ENCODE data around the gene RAB35. TPM values are rescaled to one million over a fixed set of nuclear protein-coding genes. Genes with fewer than 3 reads are reported as not detected.

Gene RAB35
- total and polyA plus RNA-seq, 11 donors, result 15.4 to 46.2 (median 26.4) TPM

DNA sequence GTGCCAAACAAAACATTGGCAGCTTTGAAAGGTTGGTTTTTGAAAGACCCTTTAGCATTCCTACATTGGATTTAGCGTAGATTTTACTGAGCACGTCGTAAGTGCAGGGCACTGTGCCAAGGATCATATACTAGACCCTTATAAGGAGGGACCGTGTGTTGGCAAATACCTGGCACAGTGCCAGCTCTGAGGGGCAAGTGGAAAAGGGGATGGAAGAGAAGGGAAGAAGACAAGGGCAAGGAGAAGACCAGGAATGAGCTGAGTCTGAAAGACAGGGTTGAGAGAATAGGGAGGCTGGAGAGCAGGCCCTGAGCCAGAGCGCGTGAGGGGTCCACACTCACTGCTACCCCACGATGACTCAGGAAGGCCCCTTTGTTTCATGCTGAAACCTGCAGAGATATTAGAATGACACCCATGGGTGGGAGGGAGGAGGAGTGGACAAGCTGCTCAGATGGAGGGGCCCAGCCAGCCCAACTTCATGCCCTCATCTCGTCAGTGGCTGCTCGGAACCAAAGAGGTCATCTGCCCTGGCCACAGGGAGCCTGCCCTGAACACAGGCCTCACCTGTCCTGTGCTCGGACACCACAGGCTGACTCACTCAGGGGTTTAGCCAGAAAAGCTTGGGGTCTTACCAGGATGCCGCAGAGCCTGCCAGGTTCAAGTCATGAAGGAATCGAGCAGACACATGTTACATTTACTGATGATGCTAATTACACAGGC, 25.0 kb downstream of the RAB35 start:
- 77 to 84% (median 80%) methylated on average over 12 of the region's 12 CpGs for WGBS, 4 donors
- peaks cover 0 to 49% (median 17%) of the 10 kb centered on the region in 9 donors for H3K36me3 ChIP-seq
- H3K4me3 ChIP-seq, result no peak overlapping the region
- no peaks in the 10 kb centered on the region for H3K27me3 ChIP-seq
- ATAC-seq (no peak), DNase-seq (peak in 1 of 5 donors; percentile 35)
- no peak overlapping the region for H3K27ac ChIP-seq
- no peaks in the 10 kb centered on the region for H3K9me3 ChIP-seq
- intact Hi-C loops (cut with DNase I), result no loop called here
- peaks cover 0 to 23% (median 8%) of the 10 kb centered on the region in 12 donors for H3K4me1 ChIP-seq
- TF ChIP-seq, protein P1, sequence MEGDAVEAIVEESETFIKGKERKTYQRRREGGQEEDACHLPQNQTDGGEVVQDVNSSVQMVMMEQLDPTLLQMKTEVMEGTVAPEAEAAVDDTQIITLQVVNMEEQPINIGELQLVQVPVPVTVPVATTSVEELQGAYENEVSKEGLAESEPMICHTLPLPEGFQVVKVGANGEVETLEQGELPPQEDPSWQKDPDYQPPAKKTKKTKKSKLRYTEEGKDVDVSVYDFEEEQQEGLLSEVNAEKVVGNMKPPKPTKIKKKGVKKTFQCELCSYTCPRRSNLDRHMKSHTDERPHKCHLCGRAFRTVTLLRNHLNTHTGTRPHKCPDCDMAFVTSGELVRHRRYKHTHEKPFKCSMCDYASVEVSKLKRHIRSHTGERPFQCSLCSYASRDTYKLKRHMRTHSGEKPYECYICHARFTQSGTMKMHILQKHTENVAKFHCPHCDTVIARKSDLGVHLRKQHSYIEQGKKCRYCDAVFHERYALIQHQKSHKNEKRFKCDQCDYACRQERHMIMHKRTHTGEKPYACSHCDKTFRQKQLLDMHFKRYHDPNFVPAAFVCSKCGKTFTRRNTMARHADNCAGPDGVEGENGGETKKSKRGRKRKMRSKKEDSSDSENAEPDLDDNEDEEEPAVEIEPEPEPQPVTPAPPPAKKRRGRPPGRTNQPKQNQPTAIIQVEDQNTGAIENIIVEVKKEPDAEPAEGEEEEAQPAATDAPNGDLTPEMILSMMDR (IDR thresholded peaks at IDR 0.05), result no peak
- no peak for TF ChIP-seq POLR2A (IDR thresholded peaks at IDR 0.05)

- Histone ChIP-seq H3K4me3 (no peak overlapping the region), H3K27ac (no peak overlapping the region), H3K4me1 (peaks cover 0 to 23% (median 8%) of the 10 kb centered on the region in 12 donors), H3K27me3 (no peaks in the 10 kb centered on the region), H3K9me3 (no peaks in the 10 kb centered on the region), H3K36me3 (peaks cover 0 to 42% (median 9%) of the 10 kb centered on the region in 9 donors)
- peak in 2 of 5 donors; percentile 20 to 63 for DNase-seq
- no peak for ATAC-seq
- 88 to 90% (median 89%) methylated on average over 19 of the region's 19 CpGs for WGBS, 4 donors
- no peak for TF ChIP-seq POLR2A (IDR thresholded peaks at IDR 0.05)
- TF ChIP-seq, protein P1 (IDR thresholded peaks at IDR 0.05), result no peak
- intact Hi-C loops (cut with DNase I), result no loop called here
These were observed 25.8 kb downstream of the RAB35 start for GRCh38 chr12:120090626-120091295.

- ATAC-seq (no peak), DNase-seq (peak in 2 of 5 donors; percentile 8 to 10)
- H3K4me1 ChIP-seq, result peaks cover 0 to 23% (median 8%) of the 10 kb centered on the region in 12 donors
- H3K27me3 ChIP-seq, result no peaks in the 10 kb centered on the region
- H3K4me3 ChIP-seq, result no peak overlapping the region
- TF ChIP-seq POLR2A (IDR thresholded peaks at IDR 0.05), result no peak
- TF ChIP-seq, protein P1 (IDR thresholded peaks at IDR 0.05), result no peak
- H3K27ac ChIP-seq, result no peak overlapping the region
- no peaks in the 10 kb centered on the region for H3K9me3 ChIP-seq
- H3K36me3 ChIP-seq, result peaks cover 0 to 36% (median 8%) of the 10 kb centered on the region in 9 donors
- 72 to 90% (median 85%) methylated on average over 3 of the region's 3 CpGs for WGBS, 4 donors
- intact Hi-C loops (cut with DNase I), result no loop called here
These were observed 26.3 kb downstream of the RAB35 start for GRCh38 chr12:120090206-120090605.

DNA sequence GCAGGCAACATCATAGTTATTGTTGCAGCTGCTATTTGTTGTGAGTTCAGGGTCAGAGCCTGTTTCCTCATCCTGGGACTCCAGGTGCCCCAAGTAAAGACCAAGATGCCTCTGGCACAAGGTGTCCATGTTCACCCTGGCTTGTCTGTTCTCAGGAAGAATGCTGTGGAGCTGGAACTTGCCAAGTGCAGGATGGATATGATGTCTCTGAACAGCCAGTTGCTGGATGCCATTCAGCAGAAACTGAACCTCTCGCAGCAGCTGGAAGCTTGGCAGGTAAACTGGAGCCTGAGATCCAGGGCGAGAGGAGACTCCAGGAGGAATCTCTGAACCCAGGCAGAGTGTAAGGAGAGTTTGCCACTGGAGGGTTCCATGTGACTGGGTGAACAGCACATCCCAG, 26.8 kb downstream of the RAB35 start:
- Histone ChIP-seq H3K4me1 (peaks cover 0 to 22% (median 8%) of the 10 kb centered on the region in 12 donors), H3K36me3 (peaks cover 0 to 32% (median 8%) of the 10 kb centered on the region in 9 donors), H3K27me3 (no peaks in the 10 kb centered on the region), H3K4me3 (no peak overlapping the region), H3K27ac (no peak overlapping the region), H3K9me3 (no peaks in the 10 kb centered on the region)
- 85 to 100% (median 87%) methylated on average over 2 of the region's 2 CpGs for WGBS, 4 donors
- intact Hi-C loops (cut with DNase I), result loop anchor here in 1 of 10 donors (5.0 kb wide), 1 partner anchor 97 kb away; no protein-coding TSS in a partner anchor
- peak in 1 of 5 donors; percentile 29 for DNase-seq
- ATAC-seq, result no peak
- no peak for TF ChIP-seq POLR2A (IDR thresholded peaks at IDR 0.05)
- TF ChIP-seq, protein P1 (IDR thresholded peaks at IDR 0.05), result no peak
